Uterus (tissue), 4 donors: ENCODE results near the gene TOMM6. TPM values are rescaled to one million over a fixed set of nuclear protein-coding genes. Genes with fewer than 3 reads are reported as not detected.

Experiments used
- DNase-seq, 2 donors: peaks; one replicate each; pipeline ENCODE4 v3.0.0-alpha.2; 2019 to 2020
- H3K27ac ChIP-seq, 2 donors: fragments of 200-600 bp; sonication (generic); 1 replicate in 1 of 2; 2 replicates in 1 of 2; pipeline ENCODE4 v1.5.1; 2016 to 2018
- H3K27me3 ChIP-seq, 2 donors: fragments of 200-600 bp; sonication (generic); one replicate each; pipeline ENCODE4 v1.5.1; 2018 to 2019; ENCODE audit warnings: control low read depth in 1 of 2
- H3K36me3 ChIP-seq, 2 donors: fragments of 200-600 bp; sonication (generic); one replicate each; pipeline ENCODE4 v1.5.1; 2019; ENCODE audit warnings: control low read depth in 1 of 2
- H3K4me1 ChIP-seq, 2 donors: fragments of 200-600 bp; sonication (generic); one replicate each; pipeline ENCODE4 v1.5.1; 2018 to 2019; ENCODE audit warnings: control low read depth in 1 of 2
- H3K4me3 ChIP-seq, 2 donors: fragments of 200-600 bp; sonication (generic); 1 replicate in 1 of 2; 2 replicates in 1 of 2; pipeline ENCODE4 v1.5.1; 2018 to 2019; ENCODE audit warnings: mild to moderate bottlenecking in 1 of 2
- H3K9me3 ChIP-seq, 2 donors: fragments of 200-600 bp; sonication (generic); one replicate each; pipeline ENCODE4 v1.5.1; 2019; ENCODE audit warnings: control low read depth in 1 of 2
- CTCF ChIP-seq, 4 experiments: fragments of 200-600 bp in 2 of 4; fragments of 450-650 bp in 2 of 4; sonication (generic) in 2 of 4; IDR thresholded peaks; one replicate each; pipeline ENCODE4 v1.5.1; 2016 to 2019; ENCODE audit warnings: antibody characterized with exemption in 4 of 4, mild to moderate bottlenecking in 2 of 4, moderate library complexity in 1 of 4
- POLR2A ChIP-seq, 2 donors: fragments of 450-650 bp; IDR thresholded peaks; one replicate each; pipeline ENCODE4 v1.6.1; 2016; ENCODE audit warnings: antibody characterized with exemption in 2 of 2, mild to moderate bottlenecking in 1 of 2, moderate library complexity in 1 of 2
- intact Hi-C: fragments of 100-400 bp; cut with DNase I; formaldehyde crosslinking; loops from one replicate; pipeline ENCODE4 v1.15.1; 2023; ENCODE audit warnings: low total_unique reads
- total RNA-seq, 4 donors: library from RNA; depleted of rRNA in 3 of 4; stranded (reverse); fragments of >200 nt in 3 of 4; gene quantifications; one replicate each; pipeline versions ENCODE4 v1.1.0 to v1.2.4, GENCODE V29; 2014 to 2023
- donor health status: DM: yes; HTN: yes; CAD: no.

The TOMM6 gene
- total RNA-seq, 4 donors from 2014 or later, result 53.1 to 164 (median 96.0) TPM

DNA sequence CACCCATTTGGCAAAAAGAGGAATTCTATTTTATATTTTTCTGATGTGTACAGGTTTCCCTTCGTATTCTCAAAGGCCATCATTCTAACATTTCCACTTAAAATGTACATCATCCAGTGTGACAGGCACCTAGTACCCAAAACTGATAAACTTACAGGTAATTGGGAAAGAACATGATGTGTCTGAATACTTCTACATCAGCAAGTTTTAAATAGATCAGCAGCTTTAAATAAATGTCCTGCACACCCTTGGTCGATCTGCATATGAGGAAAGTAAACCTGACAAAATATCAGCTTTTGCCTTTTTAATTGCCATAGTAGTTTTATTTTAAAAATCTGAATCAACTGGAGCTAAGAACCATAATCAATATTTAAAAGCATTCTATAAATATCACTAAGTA lies 26.5 kb downstream of the TOMM6 start:
- no peaks in the 10 kb centered on the region for H3K4me1 ChIP-seq
- no peak for TF ChIP-seq POLR2A (IDR thresholded peaks at IDR 0.05)
- no peak for TF ChIP-seq CTCF (IDR thresholded peaks at IDR 0.05)
- no peaks in the 10 kb centered on the region for H3K27me3 ChIP-seq
- H3K9me3 ChIP-seq, result no peaks in the 10 kb centered on the region
- DNase-seq, result no peak
- no peaks in the 10 kb centered on the region for H3K36me3 ChIP-seq
- H3K27ac ChIP-seq, result no peak overlapping the region
- intact Hi-C loops, result no loop called here
- no peak overlapping the region for H3K4me3 ChIP-seq

DNA sequence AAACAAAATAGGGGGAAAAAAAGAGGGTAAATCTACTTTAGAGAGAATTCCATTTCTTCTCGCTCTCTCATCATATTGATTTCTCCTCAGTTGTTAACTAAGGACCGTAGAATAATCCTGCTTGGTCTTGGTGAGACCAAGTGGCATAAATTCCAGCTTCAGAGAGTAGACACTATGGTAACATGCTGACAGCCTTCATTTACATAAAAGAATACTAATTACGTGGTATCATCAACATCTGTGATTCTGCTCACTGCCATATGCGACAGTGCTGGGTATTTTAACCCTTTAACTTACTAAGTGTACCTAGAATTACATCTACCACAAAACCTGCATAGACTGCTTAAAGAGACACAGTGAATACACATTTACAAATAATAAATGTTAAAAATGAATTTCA lies 27.1 kb downstream of the TOMM6 start:
- no peaks in the 10 kb centered on the region for H3K9me3 ChIP-seq
- intact Hi-C loops, result no loop called here

GRCh38 chr6:41815587-41815986 lies 28.1 kb downstream of the TOMM6 start:
- intact Hi-C loops, result no loop called here
- H3K27me3 ChIP-seq, result no peaks in the 10 kb centered on the region
- H3K4me1 ChIP-seq, result no peaks in the 10 kb centered on the region
- no peaks in the 10 kb centered on the region for H3K9me3 ChIP-seq
- no peak overlapping the region for H3K4me3 ChIP-seq
- H3K27ac ChIP-seq, result no peak overlapping the region
- DNase-seq, result no peak
- no peaks in the 10 kb centered on the region for H3K36me3 ChIP-seq
- TF ChIP-seq POLR2A (IDR thresholded peaks at IDR 0.05) (no peak), CTCF (IDR thresholded peaks at IDR 0.05) (no peak)

More for the DNA sequence above, 27.1 kb downstream of the TOMM6 start:
- H3K36me3 ChIP-seq, result no peaks in the 10 kb centered on the region
- no peaks in the 10 kb centered on the region for H3K4me1 ChIP-seq
- no peaks in the 10 kb centered on the region for H3K27me3 ChIP-seq
- DNase-seq, result no peak
- no peak overlapping the region for H3K4me3 ChIP-seq
- H3K27ac ChIP-seq, result no peak overlapping the region
- TF ChIP-seq CTCF (IDR thresholded peaks at IDR 0.05) (no peak), POLR2A (IDR thresholded peaks at IDR 0.05) (no peak)

GRCh38 chr6:41818271-41819054 lies 31.0 kb downstream of the TOMM6 start:
- H3K36me3 ChIP-seq, result no peaks in the 10 kb centered on the region
- H3K27me3 ChIP-seq, result no peaks in the 10 kb centered on the region
- intact Hi-C loops, result no loop called here

More at GRCh38 chr6:41818271-41819054, 31.0 kb downstream of the TOMM6 start:
- Histone ChIP-seq H3K9me3 (no peaks in the 10 kb centered on the region), H3K4me3 (no peak overlapping the region), H3K27ac (no peak overlapping the region), H3K4me1 (no peaks in the 10 kb centered on the region)
- no peak for DNase-seq
- TF ChIP-seq POLR2A (IDR thresholded peaks at IDR 0.05), result no peak
- TF ChIP-seq CTCF (IDR thresholded peaks at IDR 0.05), result no peak
